ENCODE measurements around the gene MAGI1. TPM values are rescaled to one million over a fixed set of nuclear protein-coding genes. Genes with fewer than 3 reads are reported as not detected.

MAGI1 gene
- total RNA-seq, 2 donors from 2014 or later: 23.4 to 41.4 TPM

GRCh38 chr3:65419233-65419632, 619.5 kb downstream of the MAGI1 start:
- DNase-seq: no peak
- no peak overlapping the region for H3K4me3 ChIP-seq
- no peaks in the 10 kb centered on the region for H3K4me1 ChIP-seq
- intact Hi-C loops (cut with DNase I): no loop called here
- H3K9ac ChIP-seq (ENCODE audit: low read depth in 2 of 2, low read length in 2 of 2): no peak overlapping the region
- H3K36me3 ChIP-seq: no peaks in the 10 kb centered on the region
- H3K9me3 ChIP-seq: no peaks in the 10 kb centered on the region
- TF ChIP-seq, protein P1, sequence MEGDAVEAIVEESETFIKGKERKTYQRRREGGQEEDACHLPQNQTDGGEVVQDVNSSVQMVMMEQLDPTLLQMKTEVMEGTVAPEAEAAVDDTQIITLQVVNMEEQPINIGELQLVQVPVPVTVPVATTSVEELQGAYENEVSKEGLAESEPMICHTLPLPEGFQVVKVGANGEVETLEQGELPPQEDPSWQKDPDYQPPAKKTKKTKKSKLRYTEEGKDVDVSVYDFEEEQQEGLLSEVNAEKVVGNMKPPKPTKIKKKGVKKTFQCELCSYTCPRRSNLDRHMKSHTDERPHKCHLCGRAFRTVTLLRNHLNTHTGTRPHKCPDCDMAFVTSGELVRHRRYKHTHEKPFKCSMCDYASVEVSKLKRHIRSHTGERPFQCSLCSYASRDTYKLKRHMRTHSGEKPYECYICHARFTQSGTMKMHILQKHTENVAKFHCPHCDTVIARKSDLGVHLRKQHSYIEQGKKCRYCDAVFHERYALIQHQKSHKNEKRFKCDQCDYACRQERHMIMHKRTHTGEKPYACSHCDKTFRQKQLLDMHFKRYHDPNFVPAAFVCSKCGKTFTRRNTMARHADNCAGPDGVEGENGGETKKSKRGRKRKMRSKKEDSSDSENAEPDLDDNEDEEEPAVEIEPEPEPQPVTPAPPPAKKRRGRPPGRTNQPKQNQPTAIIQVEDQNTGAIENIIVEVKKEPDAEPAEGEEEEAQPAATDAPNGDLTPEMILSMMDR (IDR thresholded peaks at IDR 0.05): no peak
- H3K27ac ChIP-seq: no peak overlapping the region
- no peaks in the 10 kb centered on the region for H3K27me3 ChIP-seq

DNA sequence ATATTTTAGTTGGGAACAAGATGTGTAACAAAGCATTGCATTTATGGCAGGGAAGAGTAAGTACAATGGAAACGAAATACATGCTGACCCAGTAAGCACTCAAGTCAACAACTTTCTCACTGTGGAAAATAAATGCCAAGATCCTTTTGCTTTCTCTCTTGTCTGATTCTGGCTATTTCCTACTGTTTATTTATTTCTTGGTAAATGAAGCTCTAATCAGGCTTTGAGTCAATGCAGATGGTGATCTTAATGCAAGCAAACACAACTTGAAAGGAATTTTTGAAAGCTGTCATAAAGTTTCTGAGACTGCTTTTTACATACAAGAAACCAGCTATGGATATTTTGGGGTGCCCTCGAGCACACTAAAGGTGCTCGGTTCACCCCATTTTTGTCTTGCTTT, 624.8 kb downstream of the MAGI1 start:
- Histone ChIP-seq H3K27me3 (no peaks in the 10 kb centered on the region), H3K4me1 (peaks cover 5% of the 10 kb centered on the region), H3K27ac (no peak overlapping the region), H3K4me3 (no peak overlapping the region), H3K9ac (ENCODE audit: low read depth in 2 of 2, low read length in 2 of 2) (no peak overlapping the region), H3K9me3 (no peaks in the 10 kb centered on the region), H3K36me3 (no peaks in the 10 kb centered on the region)
- no peak for DNase-seq
- TF ChIP-seq, protein P1 (IDR thresholded peaks at IDR 0.05): no peak
- intact Hi-C loops (cut with DNase I): loop anchor here (5.0 kb wide), 2 partner anchors 72 to 882 kb away; no protein-coding TSS in a partner anchor

GRCh38 chr3:65412588-65412987, 626.1 kb downstream of the MAGI1 start:
- TF ChIP-seq, protein P1 (IDR thresholded peaks at IDR 0.05): peak; percentile 32
- Histone ChIP-seq H3K4me1 (peaks cover 5% of the 10 kb centered on the region), H3K27ac (peak overlapping the region; percentile 41), H3K9ac (ENCODE audit: low read depth in 2 of 2, low read length in 2 of 2) (no peak overlapping the region), H3K36me3 (no peaks in the 10 kb centered on the region), H3K4me3 (no peak overlapping the region), H3K27me3 (no peaks in the 10 kb centered on the region), H3K9me3 (no peaks in the 10 kb centered on the region)
- DNase-seq: peak; percentile 91
- intact Hi-C loops (cut with DNase I): loop anchor here (5.0 kb wide), 2 partner anchors 70 to 880 kb away; no protein-coding TSS in a partner anchor

DNA sequence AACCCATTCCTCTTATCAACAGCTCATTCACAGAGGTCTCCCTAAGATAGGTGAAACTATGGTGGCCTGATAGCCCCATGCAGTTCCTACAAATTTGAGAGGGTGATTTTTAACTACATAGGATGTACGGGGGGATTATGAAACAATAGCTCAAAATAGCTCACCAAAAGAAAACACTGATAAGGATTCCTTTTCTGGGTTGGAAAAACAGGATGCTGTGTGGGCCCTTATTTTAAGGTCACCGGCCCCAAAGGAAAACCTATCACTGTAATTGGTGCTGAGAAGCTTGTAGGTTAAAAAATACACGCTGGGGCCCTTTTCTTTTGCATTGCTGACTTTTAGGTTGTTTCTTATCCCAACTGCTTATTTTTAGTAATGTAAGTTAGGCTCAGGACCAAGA, 627.4 kb downstream of the MAGI1 start:
- Histone ChIP-seq H3K36me3 (no peaks in the 10 kb centered on the region), H3K9me3 (no peaks in the 10 kb centered on the region), H3K27ac (no peak overlapping the region), H3K4me3 (no peak overlapping the region), H3K27me3 (no peaks in the 10 kb centered on the region), H3K4me1 (peaks cover 5% of the 10 kb centered on the region), H3K9ac (ENCODE audit: low read depth in 2 of 2, low read length in 2 of 2) (no peak overlapping the region)
- no peak for DNase-seq
- TF ChIP-seq, protein P1 (IDR thresholded peaks at IDR 0.05): no peak
- intact Hi-C loops (cut with DNase I): loop anchor here (5.0 kb wide), 2 partner anchors 69 to 879 kb away; no protein-coding TSS in a partner anchor

- Histone ChIP-seq H3K27ac (no peak overlapping the region), H3K9me3 (no peaks in the 10 kb centered on the region), H3K4me1 (peaks cover 5% of the 10 kb centered on the region), H3K9ac (ENCODE audit: low read depth in 2 of 2, low read length in 2 of 2) (no peak overlapping the region), H3K27me3 (no peaks in the 10 kb centered on the region), H3K4me3 (no peak overlapping the region), H3K36me3 (no peaks in the 10 kb centered on the region)
- TF ChIP-seq, protein P1 (IDR thresholded peaks at IDR 0.05): no peak
- intact Hi-C loops (cut with DNase I): no loop called here
- no peak for DNase-seq
These were observed 629.5 kb downstream of the MAGI1 start for GRCh38 chr3:65409176-65409569.

All from colonic mucosa (tissue), 4 donors.